ENCODE results near the gene GPR3. TPM values are rescaled to one million over a fixed set of nuclear protein-coding genes. Genes with fewer than 3 reads are reported as not detected.
"Not testable (repeated sequence)": the region's sequence is repeated elsewhere in the genome, so short reads cannot be mapped to it uniquely, and the experiment has no call there.

Gene GPR3
- total RNA-seq, 4 donors from 2014 or later, result not detected

DNA sequence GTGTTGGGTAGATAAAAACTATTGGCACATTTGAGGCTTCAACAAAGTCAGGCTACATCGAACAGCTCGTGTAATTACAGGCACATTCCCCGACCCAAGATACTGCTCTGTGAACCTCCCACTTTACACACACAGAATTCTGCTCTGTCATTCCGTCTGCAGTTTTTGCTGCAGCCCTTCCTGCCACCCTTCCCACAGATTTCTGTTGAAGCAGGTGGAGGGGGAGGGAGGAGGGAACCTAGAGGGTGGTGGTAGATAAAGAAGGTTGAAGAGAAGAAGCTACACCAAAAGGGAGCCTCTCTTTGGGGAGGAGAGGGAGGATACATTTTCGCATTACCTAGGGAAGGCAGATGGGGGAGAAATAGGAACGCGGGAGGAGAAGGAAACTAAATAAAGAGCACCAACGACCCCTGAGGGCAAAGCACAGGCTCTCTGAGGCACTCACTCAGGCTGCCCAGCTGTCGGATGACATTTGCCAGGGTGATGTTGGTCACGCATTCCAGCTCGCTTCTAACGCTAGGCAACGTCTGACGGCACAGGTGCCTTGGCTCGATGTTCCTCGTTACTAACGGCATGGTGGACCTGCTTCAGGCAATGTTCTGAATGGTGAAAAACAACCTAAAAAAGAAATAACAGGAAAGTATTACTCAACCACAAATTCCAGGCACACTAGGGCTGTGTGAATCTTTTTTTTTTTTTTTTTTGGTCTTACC, 36.0 kb downstream of the GPR3 start:
- H3K9me3 ChIP-seq, result no peaks in the 10 kb centered on the region
- H3K27me3 ChIP-seq, result no peaks in the 10 kb centered on the region
- peak overlapping the region in 1 of 4 donors; percentile 22 for H3K4me3 ChIP-seq
- peak in 1 of 3 donors; percentile 19 for TF ChIP-seq POLR2AphosphoS5 (IDR thresholded peaks at IDR 0.05)
- no peak for TF ChIP-seq EP300 (IDR thresholded peaks at IDR 0.05; ENCODE audit: low read depth)
- H3K36me3 ChIP-seq, result peaks cover 0 to 7% (median 0%) of the 10 kb centered on the region in 4 donors
- DNase-seq, result no peak
- in situ Hi-C loops (cut with MboI; ENCODE audit: low pct_ligation_motif_present in 1 of 4, low pct_unique_long_range_greater_than_20kb in 1 of 4, low sequenced_read_pairs in 3 of 4) (no loop called here), intact Hi-C loops (cut with DNase I; ENCODE audit: low total_unique reads) (no loop called here)
- WGBS, 2 donors (ENCODE audit: low coverage in 1 of 2), result 67 to 70% methylated on average over 14 to 17 of the region's 17 CpGs
- peaks cover 40 to 75% (median 45%) of the 10 kb centered on the region in 4 donors for H3K4me1 ChIP-seq
- H3K27ac ChIP-seq, result peak overlapping the region; percentile 63 to 79 (median 74)

DNA sequence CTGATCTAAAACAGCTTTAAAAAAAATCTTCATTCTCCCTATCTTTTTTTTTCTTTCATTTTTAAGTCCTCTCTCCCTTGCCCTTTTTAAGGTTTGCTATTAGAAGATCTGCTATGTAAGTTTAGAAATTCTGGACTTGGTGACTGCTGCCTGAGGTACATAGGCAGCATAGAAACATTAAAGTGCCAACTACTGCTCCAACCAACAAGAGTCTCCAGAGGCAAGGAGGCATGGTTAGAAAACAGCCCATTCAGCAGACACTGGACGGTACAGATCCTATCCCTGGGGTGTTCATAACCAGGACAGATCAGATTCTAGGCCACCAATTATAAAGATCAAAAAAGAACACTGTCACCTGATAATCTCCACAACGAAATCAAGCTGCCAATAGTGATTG, 36.6 kb downstream of the GPR3 start:
- H3K27me3 ChIP-seq, result no peaks in the 10 kb centered on the region
- no peak for DNase-seq
- no peak for TF ChIP-seq EP300 (IDR thresholded peaks at IDR 0.05; ENCODE audit: low read depth)
- TF ChIP-seq POLR2AphosphoS5 (IDR thresholded peaks at IDR 0.05), result no peak
- TF ChIP-seq, protein P1, sequence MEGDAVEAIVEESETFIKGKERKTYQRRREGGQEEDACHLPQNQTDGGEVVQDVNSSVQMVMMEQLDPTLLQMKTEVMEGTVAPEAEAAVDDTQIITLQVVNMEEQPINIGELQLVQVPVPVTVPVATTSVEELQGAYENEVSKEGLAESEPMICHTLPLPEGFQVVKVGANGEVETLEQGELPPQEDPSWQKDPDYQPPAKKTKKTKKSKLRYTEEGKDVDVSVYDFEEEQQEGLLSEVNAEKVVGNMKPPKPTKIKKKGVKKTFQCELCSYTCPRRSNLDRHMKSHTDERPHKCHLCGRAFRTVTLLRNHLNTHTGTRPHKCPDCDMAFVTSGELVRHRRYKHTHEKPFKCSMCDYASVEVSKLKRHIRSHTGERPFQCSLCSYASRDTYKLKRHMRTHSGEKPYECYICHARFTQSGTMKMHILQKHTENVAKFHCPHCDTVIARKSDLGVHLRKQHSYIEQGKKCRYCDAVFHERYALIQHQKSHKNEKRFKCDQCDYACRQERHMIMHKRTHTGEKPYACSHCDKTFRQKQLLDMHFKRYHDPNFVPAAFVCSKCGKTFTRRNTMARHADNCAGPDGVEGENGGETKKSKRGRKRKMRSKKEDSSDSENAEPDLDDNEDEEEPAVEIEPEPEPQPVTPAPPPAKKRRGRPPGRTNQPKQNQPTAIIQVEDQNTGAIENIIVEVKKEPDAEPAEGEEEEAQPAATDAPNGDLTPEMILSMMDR (IDR thresholded peaks at IDR 0.05), result no peak
- TF ChIP-seq POLR2A (IDR thresholded peaks at IDR 0.05), result no peak
- in situ Hi-C loops (cut with MboI; ENCODE audit: low pct_ligation_motif_present in 1 of 4, low pct_unique_long_range_greater_than_20kb in 1 of 4, low sequenced_read_pairs in 3 of 4), result no loop called here
- H3K27ac ChIP-seq, result peak overlapping the region; percentile 63 to 79 (median 74)
- no peaks in the 10 kb centered on the region for H3K9me3 ChIP-seq
- intact Hi-C loops (cut with DNase I; ENCODE audit: low total_unique reads), result no loop called here
- H3K36me3 ChIP-seq, result peaks cover 0 to 7% (median 0%) of the 10 kb centered on the region in 4 donors
- no peak overlapping the region for H3K4me3 ChIP-seq
- H3K4me1 ChIP-seq, result peaks cover 41 to 75% (median 45%) of the 10 kb centered on the region in 4 donors
- 38% methylated on average over 2 of the region's 2 CpGs; no CpG with 5 or more reads in 1 of the 2 donors for WGBS, 2 donors (ENCODE audit: low coverage in 1 of 2)

DNA sequence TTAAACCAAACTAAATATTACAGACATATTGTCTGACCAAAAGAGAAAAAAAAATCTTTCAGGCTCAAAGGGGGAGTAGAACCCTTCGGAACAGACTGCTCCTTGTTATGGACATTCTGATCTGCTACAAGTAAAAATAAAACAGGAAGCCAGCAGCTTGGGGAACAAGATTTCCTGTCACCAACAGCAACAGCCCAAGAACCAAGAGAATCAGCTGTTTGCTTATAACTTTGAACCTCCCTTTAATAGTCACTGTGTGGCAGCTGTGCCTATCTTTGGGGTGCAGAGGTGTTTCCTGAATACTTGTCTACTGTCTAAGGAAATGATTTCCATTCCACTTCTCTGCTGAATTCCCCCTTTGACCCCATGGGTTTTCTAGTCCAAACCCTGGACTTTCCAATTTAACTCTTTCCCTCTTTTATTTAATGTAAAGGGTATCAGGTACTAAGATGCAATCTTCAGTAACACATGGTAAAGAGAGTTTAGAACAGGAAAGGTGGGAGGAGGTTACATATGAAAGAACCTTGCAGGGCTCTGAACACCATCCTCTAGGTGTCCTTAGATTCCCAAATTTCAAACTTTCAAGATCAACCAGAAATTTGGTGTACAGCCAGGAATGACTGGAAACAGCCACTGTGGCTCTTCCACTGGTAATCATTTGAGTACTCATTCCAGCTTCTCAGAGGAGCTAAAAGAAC, 38.6 kb downstream of the GPR3 start:
- Histone ChIP-seq H3K4me1 (peaks cover 59 to 90% (median 64%) of the 10 kb centered on the region in 4 donors), H3K27me3 (no peaks in the 10 kb centered on the region), H3K9me3 (no peaks in the 10 kb centered on the region), H3K27ac (peak overlapping the region; percentile 63 to 79 (median 74)), H3K4me3 (peak overlapping the region in 1 of 4 donors; percentile 7), H3K36me3 (peaks cover 0 to 7% (median 0%) of the 10 kb centered on the region in 4 donors)
- TF ChIP-seq POLR2A (IDR thresholded peaks at IDR 0.05), result no peak
- TF ChIP-seq POLR2AphosphoS5 (IDR thresholded peaks at IDR 0.05), result peak in 2 of 3 donors; percentile 28 to 41
- TF ChIP-seq EP300 (IDR thresholded peaks at IDR 0.05; ENCODE audit: low read depth), result no peak
- intact Hi-C loops (cut with DNase I; ENCODE audit: low total_unique reads) (loop anchor here (1.0 kb wide), 1 partner anchor 21 kb away; no protein-coding TSS in a partner anchor), in situ Hi-C loops (cut with MboI; ENCODE audit: low pct_ligation_motif_present in 1 of 4, low pct_unique_long_range_greater_than_20kb in 1 of 4, low sequenced_read_pairs in 3 of 4) (no loop called here)
- DNase-seq, result no peak
- WGBS, 2 donors (ENCODE audit: low coverage in 1 of 2), result 20 to 45% methylated on average over 1 of the region's 1 CpG

DNA sequence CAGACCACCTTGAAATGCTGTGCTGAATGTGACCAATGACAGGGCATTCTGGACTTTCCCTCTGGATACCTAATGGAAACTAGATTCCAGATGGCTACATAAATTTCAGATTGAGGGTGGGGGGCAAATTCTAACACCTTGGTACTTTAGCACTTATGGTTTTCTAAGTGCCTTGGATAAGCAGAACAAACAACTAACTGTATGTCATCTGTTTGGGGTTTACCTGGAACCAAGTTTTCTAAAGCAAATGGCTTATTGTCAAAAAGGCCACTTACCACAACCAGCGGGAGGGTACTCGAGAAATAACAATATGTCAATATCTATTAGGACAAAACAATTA, 39.1 kb downstream of the GPR3 start:
- Histone ChIP-seq H3K36me3 (peaks cover 0 to 7% (median 0%) of the 10 kb centered on the region in 4 donors), H3K27me3 (no peaks in the 10 kb centered on the region), H3K9me3 (no peaks in the 10 kb centered on the region), H3K4me1 (peaks cover 64 to 93% (median 69%) of the 10 kb centered on the region in 4 donors), H3K4me3 (no peak overlapping the region), H3K27ac (peak overlapping the region; percentile 63 to 79 (median 74))
- in situ Hi-C loops (cut with MboI; ENCODE audit: low pct_ligation_motif_present in 1 of 4, low pct_unique_long_range_greater_than_20kb in 1 of 4, low sequenced_read_pairs in 3 of 4), result no loop called here
- 81 to 90% methylated on average over 2 of the region's 2 CpGs for WGBS, 2 donors (ENCODE audit: low coverage in 1 of 2)
- intact Hi-C loops (cut with DNase I; ENCODE audit: low total_unique reads), result loop anchor here (1.0 kb wide), 1 partner anchor 21 kb away; no protein-coding TSS in a partner anchor
- no peak for DNase-seq
- TF ChIP-seq, protein P1 (IDR thresholded peaks at IDR 0.05), result no peak
- TF ChIP-seq EP300 (IDR thresholded peaks at IDR 0.05; ENCODE audit: low read depth) (no peak), POLR2A (IDR thresholded peaks at IDR 0.05) (no peak), POLR2AphosphoS5 (IDR thresholded peaks at IDR 0.05) (no peak)

DNA sequence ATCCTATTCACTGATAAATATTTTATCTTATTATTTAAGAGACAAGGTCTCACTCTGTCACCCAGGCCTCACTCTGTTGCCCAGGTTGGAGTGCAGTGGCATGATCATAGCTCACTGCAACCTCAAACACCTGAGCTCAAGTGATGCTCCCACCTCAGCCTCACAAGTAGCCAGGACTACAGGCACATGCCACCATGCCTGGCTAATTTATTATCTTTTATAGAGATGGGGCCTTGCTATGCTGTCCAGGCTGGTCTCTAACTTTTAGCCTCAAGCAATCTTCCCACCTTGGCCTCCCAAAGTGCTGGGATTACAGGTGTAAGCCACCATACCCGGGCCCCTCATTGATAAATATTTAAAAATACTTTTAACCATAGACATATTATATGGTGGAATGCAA, 40.3 kb downstream of the GPR3 start:
- H3K4me3 ChIP-seq; in situ Hi-C loops (cut with MboI; ENCODE audit: low pct_ligation_motif_present in 1 of 4, low pct_unique_long_range_greater_than_20kb in 1 of 4, low sequenced_read_pairs in 3 of 4); DNase-seq; H3K9me3 ChIP-seq; H3K36me3 ChIP-seq; intact Hi-C loops (cut with DNase I; ENCODE audit: low total_unique reads); H3K27me3 ChIP-seq: not testable (repeated sequence)
- Histone ChIP-seq H3K27ac (peak overlapping the region in 3 of 4 donors; percentile 18 to 89 (median 26)), H3K4me1 (peaks cover 61 to 93% (median 76%) of the 10 kb centered on the region in 4 donors)
- WGBS, 2 donors (ENCODE audit: low coverage in 1 of 2), result 59 to 86% methylated on average over 1 of the region's 1 CpG
